DND-41 (cell line): ENCODE results near the gene CTSE.

Experiments
- EZH2 ChIP-seq: IDR thresholded peaks from 3 replicates; pipeline ENCODE4 v1.6.1; 2012; ENCODE audit warnings: borderline replicate concordance, low read depth, mild to moderate bottlenecking, moderate library complexity, low read length, inconsistent platforms; ENCODE audit not compliant: severe bottlenecking
- TF ChIP-seq, protein P1 (sequence below): IDR thresholded peaks from 2 replicates; pipeline ENCODE4 v1.5.1; 2012; ENCODE audit warnings: borderline replicate concordance, low read length, moderate library complexity, mild to moderate bottlenecking; ENCODE audit not compliant: poor library complexity, severe bottlenecking; ENCODE audit errors: extremely low read depth

DNA sequence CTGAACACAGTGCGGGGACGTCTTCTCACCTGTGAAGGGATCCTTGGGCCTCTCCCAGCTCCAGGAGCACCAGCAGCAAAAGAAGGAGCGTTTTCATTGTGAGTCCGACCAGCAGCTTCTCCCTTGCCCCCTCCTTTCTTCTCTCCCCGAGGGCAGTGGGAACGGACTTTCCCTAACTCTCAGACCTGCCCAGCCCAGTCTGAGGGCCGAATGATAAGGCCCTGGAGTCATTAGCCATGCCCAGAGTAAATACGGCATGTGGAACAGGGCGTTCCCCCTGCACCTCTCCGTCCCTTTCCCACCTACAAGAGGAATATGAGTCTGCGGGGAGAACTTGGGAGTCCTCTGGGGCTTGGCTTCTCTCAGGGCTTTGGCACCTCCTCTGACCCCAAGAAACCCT, at the start of gene CTSE:
- TF ChIP-seq, protein P1, sequence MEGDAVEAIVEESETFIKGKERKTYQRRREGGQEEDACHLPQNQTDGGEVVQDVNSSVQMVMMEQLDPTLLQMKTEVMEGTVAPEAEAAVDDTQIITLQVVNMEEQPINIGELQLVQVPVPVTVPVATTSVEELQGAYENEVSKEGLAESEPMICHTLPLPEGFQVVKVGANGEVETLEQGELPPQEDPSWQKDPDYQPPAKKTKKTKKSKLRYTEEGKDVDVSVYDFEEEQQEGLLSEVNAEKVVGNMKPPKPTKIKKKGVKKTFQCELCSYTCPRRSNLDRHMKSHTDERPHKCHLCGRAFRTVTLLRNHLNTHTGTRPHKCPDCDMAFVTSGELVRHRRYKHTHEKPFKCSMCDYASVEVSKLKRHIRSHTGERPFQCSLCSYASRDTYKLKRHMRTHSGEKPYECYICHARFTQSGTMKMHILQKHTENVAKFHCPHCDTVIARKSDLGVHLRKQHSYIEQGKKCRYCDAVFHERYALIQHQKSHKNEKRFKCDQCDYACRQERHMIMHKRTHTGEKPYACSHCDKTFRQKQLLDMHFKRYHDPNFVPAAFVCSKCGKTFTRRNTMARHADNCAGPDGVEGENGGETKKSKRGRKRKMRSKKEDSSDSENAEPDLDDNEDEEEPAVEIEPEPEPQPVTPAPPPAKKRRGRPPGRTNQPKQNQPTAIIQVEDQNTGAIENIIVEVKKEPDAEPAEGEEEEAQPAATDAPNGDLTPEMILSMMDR = no peak
- no peak for TF ChIP-seq EZH2
